Heart right ventricle (tissue), 16 donors: Measurements from ENCODE around the gene ZNF831. TPM values are rescaled to one million over a fixed set of nuclear protein-coding genes. Genes with fewer than 3 reads are reported as not detected.

Source experiments
- ATAC-seq, 8 donors: fragments of 200-7000 bp; cut with Tn5 transposase; one replicate each; pipeline ENCODE4 v1.9.1; 2020; ENCODE audit warnings: mild to moderate bottlenecking in 8 of 8, moderate library complexity in 8 of 8, moderate number of reproducible peaks in 1 of 8
- DNase-seq, 2 donors: peaks; one replicate each; pipeline ENCODE4 v3.0.0-alpha.2; 2020
- H3K27ac ChIP-seq, 10 donors: fragments of 200-600 bp; sonication (generic) in 2 of 10; one replicate each; pipeline versions ENCODE4 v1.5.0 to v1.8.0; 2020 to 2022; ENCODE audit warnings: mild to moderate bottlenecking in 3 of 10
- H3K27me3 ChIP-seq, 7 donors: fragments of 200-600 bp; one replicate each; pipeline ENCODE4 v1.8.0; 2021 to 2022; ENCODE audit warnings: mild to moderate bottlenecking in 2 of 7
- H3K36me3 ChIP-seq, 9 donors: fragments of 200-600 bp; sonication (generic) in 1 of 9; one replicate each; pipeline versions ENCODE4 v1.5.0 to v1.8.0; 2020 to 2022; ENCODE audit warnings: mild to moderate bottlenecking in 2 of 9
- H3K4me1 ChIP-seq, 9 donors: fragments of 200-600 bp; sonication (generic) in 1 of 9; one replicate each; pipeline versions ENCODE4 v1.5.0 to v1.8.0; 2020 to 2022; ENCODE audit warnings: mild to moderate bottlenecking in 4 of 9
- H3K4me3 ChIP-seq, 10 donors: fragments of 200-600 bp; sonication (generic) in 2 of 10; one replicate each; pipeline versions ENCODE4 v1.5.0 to v1.8.0; 2020 to 2022; ENCODE audit warnings: mild to moderate bottlenecking in 7 of 10, moderate library complexity in 2 of 10
- H3K9me3 ChIP-seq, 11 donors: fragments of 200-600 bp in 10 of 11; sonication (generic) in 2 of 11; one replicate each; pipeline versions ENCODE4 v1.5.0 to v1.8.0; 2013 to 2022; ENCODE audit warnings: mild to moderate bottlenecking in 2 of 11, control low read depth in 1 of 11, moderate library complexity in 1 of 11
- CTCF ChIP-seq, 9 donors: fragments of 200-600 bp; sonication (generic) in 2 of 9; IDR thresholded peaks; one replicate each; pipeline versions ENCODE4 v1.5.0 to v1.8.0; 2021 to 2022; ENCODE audit warnings: antibody characterized with exemption in 9 of 9, mild to moderate bottlenecking in 5 of 9, moderate library complexity in 1 of 9
- WGBS, 2 donors: extraction: QIAGEN DNeasy Blood & Tissue Kit; methylation state at CpG; one replicate each; pipeline ENCODE4 v1.1.7; 2013; ENCODE audit warnings: inconsistent platforms in 1 of 2; 5-methylcytosine and 5-hydroxymethylcytosine counted together
- intact Hi-C, 10 donors: fragments of 100-400 bp; cut with DNase I; formaldehyde crosslinking; loops; one replicate each; pipeline versions ENCODE4 v1.11.1 to v1.14.2; 2022
- polyA plus RNA-seq, 2 donors: library from polyadenylated mRNA; stranded (reverse); fragments of 200-250 nt; gene quantifications; one replicate each; pipeline ENCODE4 v1.2.3, GENCODE V29; 2013
- total RNA-seq, 10 donors: library from RNA; stranded (reverse); fragmentation: NEBNext Ultra II Directional in 3 of 10; extraction: Animal tissue kit (Norgen Biotek cat#: 25700) in 3 of 10; gene quantifications; one replicate each; pipeline versions ENCODE4 v1.2.1 to v1.2.4, GENCODE V29; 2021 to 2023
- donor health status: Arrhythmogenic right ventricular cardiomyopathy.
- donor health status: ischemic (EF 13 %, LVEDD 7.1; RV severe dilation, severe dysfunction).
- donor health status: healthy with polysubstance abuse.
- donor health status: DM: no; HTN: yes; CAD: no.
- donor health status: DM: no; HTN: no; CAD: no.
- donor health status: ischemic (EF 25% LVEDD 6.9; RV normal size, moderate dysfunction).
- donor health status: ischemic (EF 25% LVEDD 5.7; RV mildly dilated, moderate dysfunction).
- donor health status: healthy.
- donor health status: DM: yes; HTN: yes; CAD: no.
- donor health status: Ischemic cardiomyopathy.
- donor health status: ischemic (EF 35%, LVEDD 5.7; RV mildly dilated, moderate dysfunction).
- donor health status: nonischemic (EF 11% LVEDD 7.7; RV severe dilation, severe dysfunction).
- donor health status: DM: yes; HTN: yes; CAD: no.
- donor health status: PGD.
- donor health status: ischemic (EF 29% LVEDD 5.4; RV normal size, mild dysfunction).
- donor health status: nonischemic (EF 23%, LVEDD 6.1; RV moderate dilation, normal function).

ZNF831 gene
- total and polyA plus RNA-seq, 12 donors = 0.01 to 0.72 (median 0.11) TPM; not detected in 1

GRCh38 chr20:59127839-59128238 lies 35.8 kb upstream of the ZNF831 start:
- no peak for TF ChIP-seq CTCF (IDR thresholded peaks at IDR 0.05)
- WGBS, 2 donors = 93 to 94% methylated on average over 6 of the region's 6 CpGs
- no peaks in the 10 kb centered on the region for H3K36me3 ChIP-seq
- no peak for DNase-seq
- no peak overlapping the region for H3K27ac ChIP-seq
- no peaks in the 10 kb centered on the region for H3K4me1 ChIP-seq
- H3K4me3 ChIP-seq = no peak overlapping the region
- ATAC-seq = no peak
- H3K9me3 ChIP-seq = no peaks in the 10 kb centered on the region
- intact Hi-C loops = no loop called here
- peaks cover 0 to 8% (median 0%) of the 10 kb centered on the region in 7 donors for H3K27me3 ChIP-seq

- intact Hi-C loops = no loop called here
- H3K9me3 ChIP-seq = no peaks in the 10 kb centered on the region
- no peaks in the 10 kb centered on the region for H3K4me1 ChIP-seq
- 76 to 80% methylated on average over 6 of the region's 6 CpGs for WGBS, 2 donors
- no peak overlapping the region for H3K27ac ChIP-seq
- DNase-seq = no peak
- no peak for TF ChIP-seq CTCF (IDR thresholded peaks at IDR 0.05)
- H3K27me3 ChIP-seq = no peaks in the 10 kb centered on the region
- H3K4me3 ChIP-seq = no peak overlapping the region
- ATAC-seq = no peak
- no peaks in the 10 kb centered on the region for H3K36me3 ChIP-seq
These were observed 31.9 kb upstream of the ZNF831 start for GRCh38 chr20:59131551-59132285.

- TF ChIP-seq CTCF (IDR thresholded peaks at IDR 0.05) = no peak
These were observed 29.4 kb upstream of the ZNF831 start for GRCh38 chr20:59134182-59134581.

GRCh38 chr20:59135093-59135492 lies 28.5 kb upstream of the ZNF831 start:
- H3K4me1 ChIP-seq = peaks cover 0 to 8% (median 6%) of the 10 kb centered on the region in 9 donors
- 82 to 88% methylated on average over 3 of the region's 3 CpGs for WGBS, 2 donors
- no peaks in the 10 kb centered on the region for H3K9me3 ChIP-seq
- DNase-seq (no peak), ATAC-seq (no peak)
- TF ChIP-seq CTCF (IDR thresholded peaks at IDR 0.05) = no peak
- no peak overlapping the region for H3K4me3 ChIP-seq
- H3K36me3 ChIP-seq = no peaks in the 10 kb centered on the region
- no peaks in the 10 kb centered on the region for H3K27me3 ChIP-seq
- H3K27ac ChIP-seq = no peak overlapping the region
- intact Hi-C loops = no loop called here

More at GRCh38 chr20:59134182-59134581, 29.4 kb upstream of the ZNF831 start:
- Histone ChIP-seq H3K27me3 (no peaks in the 10 kb centered on the region), H3K4me1 (peaks cover 0 to 7% (median 0%) of the 10 kb centered on the region in 9 donors), H3K9me3 (no peaks in the 10 kb centered on the region), H3K36me3 (no peaks in the 10 kb centered on the region), H3K27ac (no peak overlapping the region), H3K4me3 (no peak overlapping the region)
- intact Hi-C loops = no loop called here
- DNase-seq = no peak
- ATAC-seq = no peak
- 74 to 77% methylated on average over 5 of the region's 5 CpGs for WGBS, 2 donors
